Astrocyte of the hippocampus (primary cell): ENCODE results near the gene NUP210.
A peak's percentile ranks its signal among the peaks of the same experiment; 100 is the strongest.
"Not testable (repeated sequence)": the region's sequence is repeated elsewhere in the genome, so short reads cannot be mapped to it uniquely, and the experiment has no call there.

Experiments used
- DNase-seq: peaks from one replicate; pipeline ENCODE4 v3.0.0; 2011; ENCODE audit warnings: low read depth, low spot score

NUP210 gene

GRCh38 chr3:13420045-13420830 is at the start of gene NUP210:
Gene NUP210 (minus strand): TSS chr3:13420322. CDS start chr3:13420226, 96 bp downstream.
- DNase-seq = no peak

DNA sequence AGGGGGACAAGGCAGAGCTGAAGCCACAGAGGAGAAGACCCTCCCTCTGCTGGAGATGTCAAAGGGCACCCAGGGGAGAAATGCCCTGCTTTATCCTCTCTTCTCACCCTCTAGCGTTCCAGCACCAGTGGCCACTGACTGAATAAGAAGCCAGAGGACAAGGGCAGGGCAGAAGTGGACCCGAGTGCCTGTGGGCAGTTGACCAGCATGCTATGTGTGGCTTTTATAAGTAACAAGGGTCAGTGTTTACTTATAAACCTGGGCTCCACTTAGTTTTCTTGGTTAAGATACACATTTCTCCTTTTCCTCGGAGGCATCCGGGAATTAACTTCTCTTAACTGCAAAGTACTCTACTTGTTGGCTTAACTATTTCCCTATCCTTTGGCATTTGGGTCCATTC is 46.7 kb upstream of the NUP210 start:
- no peak for DNase-seq

DNA sequence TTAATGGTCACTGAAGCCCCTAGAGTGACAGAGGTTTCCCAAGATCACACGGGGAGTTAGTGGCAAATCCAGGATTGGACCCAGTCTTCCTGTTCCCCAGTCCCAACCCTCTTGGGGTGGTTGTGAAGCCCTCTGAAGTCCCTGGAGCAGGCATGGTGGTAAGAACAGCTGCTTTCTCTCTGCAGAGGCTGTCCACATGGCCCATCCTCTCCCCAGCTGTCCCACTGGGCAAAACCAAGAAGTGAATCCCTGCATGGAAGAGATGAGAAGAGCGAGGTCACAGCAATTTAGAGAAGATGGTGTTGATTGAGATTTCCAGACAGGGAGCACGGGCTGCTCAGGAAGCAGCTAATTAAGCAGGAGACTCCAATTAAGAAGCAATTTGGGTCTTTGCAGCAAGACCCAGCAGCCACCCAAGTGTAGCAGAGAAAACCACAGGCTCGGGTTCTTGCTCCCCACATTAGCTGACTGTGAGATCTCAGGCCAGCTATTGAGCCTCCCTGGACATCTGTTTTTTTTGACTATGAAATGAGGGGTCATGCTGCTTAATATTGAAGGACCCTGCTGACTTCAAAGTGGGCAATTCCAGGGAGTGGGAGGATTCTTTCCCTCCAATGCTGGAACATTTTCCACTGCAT is 45.2 kb upstream of the NUP210 start:
- no peak for DNase-seq

- DNase-seq = no peak
Observed at GRCh38 chr3:13463618-13464400, 43.7 kb upstream of the NUP210 start.

DNA sequence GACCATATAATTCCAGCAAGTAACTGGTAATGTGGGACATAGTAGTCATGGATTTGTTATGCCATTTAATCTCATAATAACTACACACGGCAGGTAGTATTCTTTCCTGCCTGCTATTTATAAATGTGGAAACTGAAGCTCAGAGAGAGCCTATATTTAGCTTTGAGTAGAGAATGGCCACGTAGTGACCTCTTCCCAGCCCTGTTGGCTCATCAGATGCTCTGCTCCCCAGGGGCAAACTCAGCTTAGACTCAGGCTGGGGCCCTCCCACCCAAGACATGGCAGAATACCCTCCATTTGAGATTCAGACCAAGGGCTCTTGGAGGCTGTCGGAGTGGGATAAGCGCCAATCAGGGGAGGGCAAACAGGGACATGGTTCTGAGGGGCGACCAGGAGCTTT is 42.7 kb upstream of the NUP210 start:
- DNase-seq = no peak

DNA sequence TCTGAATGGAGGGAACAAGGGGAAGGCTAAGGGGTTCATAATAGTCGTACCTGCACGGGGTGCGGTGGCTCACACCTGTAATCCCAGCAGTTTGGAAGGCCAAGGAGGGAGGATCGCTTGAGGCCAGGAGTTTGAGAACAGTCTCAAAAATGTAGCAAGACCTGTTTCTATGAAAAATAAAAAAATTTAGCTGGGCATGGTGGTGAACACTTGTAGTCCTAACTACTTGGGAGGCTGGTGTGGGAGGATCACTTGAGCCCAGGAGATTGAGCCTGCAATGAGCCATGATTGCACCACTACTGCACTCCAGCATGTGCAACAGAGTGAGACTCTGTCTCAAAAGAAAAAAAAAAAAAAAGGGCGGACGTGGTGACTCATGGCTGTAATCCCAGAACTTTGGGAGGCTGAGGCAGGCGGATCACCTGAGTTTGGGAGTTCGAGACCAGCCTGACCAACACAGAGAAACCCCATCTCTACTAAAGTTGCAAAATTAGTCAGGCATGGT is 42.1 kb upstream of the NUP210 start:
- DNase-seq = no peak

- peak; percentile 51 for DNase-seq
Observed at GRCh38 chr3:13461169-13462124, 41.3 kb upstream of the NUP210 start.

DNA sequence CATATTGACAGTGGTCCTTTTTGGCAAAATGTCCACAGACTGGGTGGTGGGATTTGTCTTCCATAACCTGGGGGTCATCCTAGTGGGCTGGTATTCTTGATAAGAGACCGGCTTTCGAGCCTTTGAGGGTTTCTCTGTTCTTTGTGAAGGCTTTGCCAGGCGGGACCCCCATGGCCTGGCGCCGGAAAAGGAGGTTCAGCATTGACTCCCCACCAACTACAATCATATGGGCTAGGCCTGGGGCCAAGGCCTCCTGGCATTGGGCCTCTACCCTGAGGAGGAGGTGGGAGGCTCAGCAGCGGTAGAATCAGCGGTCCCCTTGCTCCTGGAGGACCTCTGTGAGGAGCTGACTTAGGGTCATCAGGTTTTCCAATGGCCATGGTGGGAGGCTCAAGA is 40.2 kb upstream of the NUP210 start:
- DNase-seq = no peak

DNA sequence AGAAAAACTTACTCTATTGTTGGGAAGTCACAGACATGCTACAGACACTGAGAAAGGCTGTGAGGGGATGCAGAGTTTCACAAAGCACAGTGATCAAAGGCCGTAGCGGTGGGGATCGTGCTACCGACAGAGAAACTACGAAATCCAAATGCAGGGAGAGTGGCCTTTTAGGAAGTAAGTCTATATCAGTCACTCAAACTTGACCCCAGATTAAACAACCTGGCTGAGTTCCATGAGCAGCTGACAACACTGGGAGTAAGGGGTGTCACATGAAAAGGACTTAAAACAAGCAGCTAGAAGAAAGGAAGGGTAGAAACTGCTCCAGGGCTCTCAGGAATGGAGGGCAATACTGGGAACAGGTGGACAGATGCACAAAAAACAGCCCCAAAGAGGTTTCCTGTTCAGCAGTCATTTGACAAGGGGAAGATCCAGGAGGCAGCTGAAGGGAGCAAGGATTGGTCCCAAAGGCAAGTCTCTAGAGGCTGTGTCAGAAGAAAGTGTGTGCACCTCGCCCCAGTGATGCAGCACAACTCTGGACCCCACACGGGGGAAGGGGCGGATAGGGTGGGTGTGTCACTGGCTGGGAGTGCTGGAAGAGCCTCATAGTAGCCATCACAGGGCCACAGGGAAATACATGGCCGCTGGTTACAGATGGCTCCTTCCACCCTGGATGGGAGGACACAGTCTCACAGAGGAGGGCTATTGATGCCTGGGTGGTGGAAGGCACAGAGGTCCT is 39.7 kb upstream of the NUP210 start:
- no peak for DNase-seq

DNA sequence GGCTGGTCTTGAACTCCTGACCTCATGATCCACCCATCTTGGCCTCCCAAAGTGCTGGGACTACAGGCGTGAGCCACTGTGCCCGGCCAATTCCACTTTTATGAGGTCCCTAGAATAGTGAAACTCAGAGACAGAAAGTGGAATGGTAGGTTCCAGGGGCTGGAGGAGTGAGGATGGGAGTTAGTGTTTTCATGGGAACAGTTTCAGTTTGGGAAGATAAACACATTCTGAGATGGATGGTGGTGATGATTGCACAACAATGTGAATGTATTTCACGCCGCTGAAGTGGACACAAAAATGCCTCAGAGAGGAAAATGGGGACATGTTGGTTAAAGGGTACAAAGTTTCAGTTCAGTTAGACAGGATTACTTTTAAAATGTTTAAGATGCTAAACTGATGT is 37.5 kb upstream of the NUP210 start:
- DNase-seq = no peak

DNA sequence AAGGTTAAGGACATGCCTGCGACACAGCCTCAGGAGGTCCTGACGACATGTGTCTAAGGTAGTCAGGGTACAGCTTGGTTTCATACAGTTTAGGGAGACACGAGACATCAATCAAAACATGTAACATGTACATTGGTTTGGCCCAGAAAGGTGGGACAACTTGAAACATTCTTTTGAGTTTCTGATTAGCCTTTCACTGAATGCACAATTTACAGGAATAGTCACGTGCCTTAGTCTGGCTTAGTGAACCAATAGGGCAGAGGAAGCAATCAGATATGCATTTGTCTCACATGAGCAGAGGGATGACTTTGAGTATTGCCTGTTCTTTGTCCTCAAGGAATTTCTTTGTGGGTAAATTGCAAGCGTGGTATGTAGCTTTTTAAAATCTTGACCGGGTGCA is 35.5 kb upstream of the NUP210 start:
- no peak for DNase-seq

DNA sequence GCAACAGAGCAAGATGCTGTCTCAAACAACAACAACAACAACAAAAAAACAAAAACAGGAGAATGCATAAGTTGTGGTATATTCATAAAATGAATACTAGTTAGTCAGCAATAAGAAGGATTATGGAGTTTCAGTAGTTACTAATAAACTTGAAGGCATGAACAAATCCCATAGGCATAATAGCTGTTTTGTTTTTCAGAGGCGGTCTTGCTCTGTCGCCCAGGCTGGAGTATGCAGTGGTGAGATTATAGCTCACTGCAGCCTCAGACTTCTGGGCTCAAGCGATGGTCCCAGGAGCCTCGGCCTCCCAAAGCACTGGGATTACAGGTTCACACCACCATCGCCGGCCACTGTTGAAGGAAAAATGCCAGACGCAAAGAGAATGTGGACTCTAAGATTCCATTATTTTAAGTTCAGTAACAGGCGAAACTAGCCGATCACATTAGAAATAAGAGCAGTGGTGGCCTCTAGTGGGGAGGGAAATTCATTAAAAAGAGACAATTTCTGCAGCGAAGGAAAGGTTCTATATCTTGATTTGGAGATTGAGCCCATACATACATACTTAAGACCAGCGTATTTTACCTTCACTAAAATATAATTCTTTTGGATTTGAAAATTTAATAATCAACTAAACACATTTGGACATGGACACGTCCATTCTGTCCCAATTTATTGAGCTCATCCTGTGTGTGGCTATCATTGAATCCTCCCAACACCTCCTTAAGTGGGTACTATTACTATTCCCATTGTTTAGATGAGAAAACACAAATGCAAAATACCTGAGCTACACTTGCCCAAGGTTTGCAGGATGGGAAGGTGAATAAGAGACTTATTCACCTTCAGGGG is 32.6 kb upstream of the NUP210 start:
- DNase-seq = peak; percentile 75

GRCh38 chr3:13451301-13451673 is 31.2 kb upstream of the NUP210 start:
- DNase-seq = no peak

- DNase-seq = not testable (repeated sequence)
Observed at GRCh38 chr3:13442882-13443281, 22.8 kb upstream of the NUP210 start.

DNA sequence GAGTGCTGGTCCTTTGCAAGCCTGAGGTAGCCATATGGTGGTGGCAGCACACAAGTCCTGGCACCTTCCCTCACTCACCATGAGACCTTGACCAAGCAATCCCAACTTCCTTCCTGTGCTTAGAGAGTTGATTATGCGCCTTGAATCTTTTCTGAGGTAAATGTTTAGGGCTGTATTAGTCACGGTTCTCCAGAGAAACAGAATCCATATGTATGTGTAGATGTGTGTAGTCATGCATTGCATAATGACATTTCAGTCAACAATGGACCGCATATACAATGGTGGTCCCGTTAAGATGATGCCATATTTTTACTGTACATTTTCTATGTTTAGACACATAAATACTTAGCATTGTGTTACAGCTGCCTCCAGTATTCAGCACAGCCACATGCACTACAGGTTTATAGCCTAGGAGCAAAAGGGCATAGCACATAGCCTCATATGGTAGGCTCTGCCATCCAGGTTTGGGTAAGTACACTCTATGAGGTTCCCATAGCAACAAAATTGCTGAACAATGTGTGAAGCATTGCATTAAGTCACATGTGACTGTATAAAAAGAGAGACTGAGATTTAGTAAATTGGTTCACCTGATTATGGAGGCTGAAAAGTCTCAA is 20.2 kb upstream of the NUP210 start:
- no peak for DNase-seq

- DNase-seq = not testable (repeated sequence)
Observed at GRCh38 chr3:13436213-13436612, 16.1 kb upstream of the NUP210 start.

GRCh38 chr3:13433912-13434311 is 13.8 kb upstream of the NUP210 start:
- DNase-seq = no peak

DNA sequence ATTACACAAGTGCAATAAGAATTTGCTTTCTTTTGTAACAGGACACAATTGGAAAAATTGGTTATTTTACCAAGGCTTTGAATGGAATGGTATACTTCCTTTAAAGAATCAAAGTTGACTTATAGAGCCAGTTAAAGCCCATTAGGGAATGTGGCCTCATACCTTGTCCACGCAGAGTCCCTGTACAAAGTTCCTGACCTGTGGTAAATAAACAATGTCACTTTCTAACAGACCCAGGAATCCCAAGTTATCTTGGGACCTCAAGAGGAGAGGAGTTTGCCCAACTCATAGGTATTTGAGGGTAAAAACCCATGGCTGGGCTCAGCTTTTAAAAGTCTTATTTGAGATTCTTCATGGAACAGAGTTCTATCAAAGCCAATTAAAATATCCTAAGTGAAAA is 12.0 kb upstream of the NUP210 start:
- DNase-seq = no peak

DNA sequence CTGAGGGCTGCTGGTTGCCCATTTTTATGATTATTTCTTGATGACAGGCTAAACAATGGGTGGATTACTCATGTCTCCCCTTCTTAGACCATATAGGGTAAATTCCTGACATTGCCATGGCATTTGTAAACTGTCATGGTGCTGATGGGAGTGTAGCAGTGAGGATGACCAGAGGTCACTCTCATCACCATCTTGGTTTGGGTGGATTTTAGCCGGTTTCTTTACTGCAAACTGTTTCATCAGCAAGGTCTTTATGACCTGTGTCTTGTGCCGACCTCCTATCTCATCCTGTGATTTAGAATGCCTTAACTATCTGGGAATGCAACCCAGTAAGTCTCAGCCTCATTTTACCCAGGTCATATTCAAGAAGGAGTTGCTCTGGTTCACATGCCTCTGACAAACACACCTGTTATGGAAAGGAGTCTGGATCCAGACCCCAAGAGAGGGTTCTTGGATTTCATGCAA is 10.3 kb upstream of the NUP210 start:
- DNase-seq = not testable (repeated sequence)
